ENCODE measurements around the gene SCAF1.

- TF ChIP-seq CTCF (IDR thresholded peaks at IDR 0.05 in 8 of 11, conservative IDR thresholded peaks at IDR 0.05 in 3 of 11) (no peak), POLR2A (IDR thresholded peaks at IDR 0.05) (no peak)
These were observed 25.5 kb upstream of the SCAF1 start for GRCh38 chr19:49616532-49616931.
